ENCODE results near the gene DBF4B. TPM values are rescaled to one million over a fixed set of nuclear protein-coding genes. Genes with fewer than 3 reads are reported as not detected.

DBF4B gene
- total and polyA plus RNA-seq, 2 of the 13 experiments (the other 11 are each of a cell fraction or from before 2014, with no cell fraction given): 11.7 to 13.2 TPM

DNA sequence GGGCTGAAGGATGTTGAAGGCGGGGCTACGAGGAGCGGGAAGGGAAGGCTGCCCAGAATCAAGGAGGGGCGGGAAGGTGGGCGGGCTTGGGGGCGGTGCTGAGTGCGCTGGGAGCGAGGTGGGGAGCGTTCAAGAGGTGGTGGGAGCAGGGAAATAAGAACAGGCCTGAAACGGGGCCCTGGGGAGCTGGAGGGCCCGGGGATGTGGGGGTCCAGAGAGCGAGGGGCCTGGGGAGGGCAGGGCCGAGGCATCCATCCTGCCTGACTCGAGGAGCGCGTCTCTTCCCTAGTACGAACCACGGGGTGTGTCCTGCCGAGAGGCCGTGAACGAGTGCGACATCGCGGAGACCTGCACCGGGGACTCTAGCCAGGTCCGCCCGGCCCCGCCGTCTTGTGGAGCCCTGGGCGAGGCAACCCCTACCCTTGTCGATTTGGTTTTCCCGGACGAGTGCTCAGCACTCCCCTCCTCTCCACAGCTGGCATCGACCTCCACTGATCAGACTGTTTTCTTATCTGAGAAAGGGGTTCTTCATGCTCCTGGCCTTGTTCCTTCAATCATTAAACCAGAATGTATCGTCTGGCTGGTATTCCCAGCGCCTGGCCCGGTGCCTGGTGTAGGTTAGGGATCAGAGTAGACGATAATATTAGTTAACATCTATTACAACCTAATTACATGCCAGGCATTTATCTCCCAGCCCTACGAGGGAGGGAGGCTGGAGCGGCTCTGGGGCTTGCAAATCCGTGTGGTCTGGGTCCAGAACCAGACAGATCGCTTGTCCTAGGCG, 67.6 kb downstream of the DBF4B start (continued):
- TF ChIP-seq ZNF616 (CRISPR knock-in tag; IDR thresholded peaks at IDR 0.05; ENCODE audit: low read depth) (no peak), GLI4 (CRISPR knock-in tag; IDR thresholded peaks at IDR 0.05; ENCODE audit: borderline replicate concordance) (no peak), JDP2 (CRISPR knock-in tag; IDR thresholded peaks at IDR 0.05; ENCODE audit: borderline replicate concordance) (no peak), FUBP1 (CRISPR knock-in tag; IDR thresholded peaks at IDR 0.05; ENCODE audit: borderline replicate concordance) (no peak), MAX (IDR thresholded peaks at IDR 0.05) (no peak), CEBPZ (IDR thresholded peaks at IDR 0.05; ENCODE audit: low read length) (no peak), MTA1 (CRISPR knock-in tag; IDR thresholded peaks at IDR 0.05; ENCODE audit: borderline replicate concordance) (no peak), ATF7-NPFF (CRISPR knock-in tag; IDR thresholded peaks at IDR 0.05; ENCODE audit: low read depth) (no peak)
- TF ChIP-seq, protein P1, sequence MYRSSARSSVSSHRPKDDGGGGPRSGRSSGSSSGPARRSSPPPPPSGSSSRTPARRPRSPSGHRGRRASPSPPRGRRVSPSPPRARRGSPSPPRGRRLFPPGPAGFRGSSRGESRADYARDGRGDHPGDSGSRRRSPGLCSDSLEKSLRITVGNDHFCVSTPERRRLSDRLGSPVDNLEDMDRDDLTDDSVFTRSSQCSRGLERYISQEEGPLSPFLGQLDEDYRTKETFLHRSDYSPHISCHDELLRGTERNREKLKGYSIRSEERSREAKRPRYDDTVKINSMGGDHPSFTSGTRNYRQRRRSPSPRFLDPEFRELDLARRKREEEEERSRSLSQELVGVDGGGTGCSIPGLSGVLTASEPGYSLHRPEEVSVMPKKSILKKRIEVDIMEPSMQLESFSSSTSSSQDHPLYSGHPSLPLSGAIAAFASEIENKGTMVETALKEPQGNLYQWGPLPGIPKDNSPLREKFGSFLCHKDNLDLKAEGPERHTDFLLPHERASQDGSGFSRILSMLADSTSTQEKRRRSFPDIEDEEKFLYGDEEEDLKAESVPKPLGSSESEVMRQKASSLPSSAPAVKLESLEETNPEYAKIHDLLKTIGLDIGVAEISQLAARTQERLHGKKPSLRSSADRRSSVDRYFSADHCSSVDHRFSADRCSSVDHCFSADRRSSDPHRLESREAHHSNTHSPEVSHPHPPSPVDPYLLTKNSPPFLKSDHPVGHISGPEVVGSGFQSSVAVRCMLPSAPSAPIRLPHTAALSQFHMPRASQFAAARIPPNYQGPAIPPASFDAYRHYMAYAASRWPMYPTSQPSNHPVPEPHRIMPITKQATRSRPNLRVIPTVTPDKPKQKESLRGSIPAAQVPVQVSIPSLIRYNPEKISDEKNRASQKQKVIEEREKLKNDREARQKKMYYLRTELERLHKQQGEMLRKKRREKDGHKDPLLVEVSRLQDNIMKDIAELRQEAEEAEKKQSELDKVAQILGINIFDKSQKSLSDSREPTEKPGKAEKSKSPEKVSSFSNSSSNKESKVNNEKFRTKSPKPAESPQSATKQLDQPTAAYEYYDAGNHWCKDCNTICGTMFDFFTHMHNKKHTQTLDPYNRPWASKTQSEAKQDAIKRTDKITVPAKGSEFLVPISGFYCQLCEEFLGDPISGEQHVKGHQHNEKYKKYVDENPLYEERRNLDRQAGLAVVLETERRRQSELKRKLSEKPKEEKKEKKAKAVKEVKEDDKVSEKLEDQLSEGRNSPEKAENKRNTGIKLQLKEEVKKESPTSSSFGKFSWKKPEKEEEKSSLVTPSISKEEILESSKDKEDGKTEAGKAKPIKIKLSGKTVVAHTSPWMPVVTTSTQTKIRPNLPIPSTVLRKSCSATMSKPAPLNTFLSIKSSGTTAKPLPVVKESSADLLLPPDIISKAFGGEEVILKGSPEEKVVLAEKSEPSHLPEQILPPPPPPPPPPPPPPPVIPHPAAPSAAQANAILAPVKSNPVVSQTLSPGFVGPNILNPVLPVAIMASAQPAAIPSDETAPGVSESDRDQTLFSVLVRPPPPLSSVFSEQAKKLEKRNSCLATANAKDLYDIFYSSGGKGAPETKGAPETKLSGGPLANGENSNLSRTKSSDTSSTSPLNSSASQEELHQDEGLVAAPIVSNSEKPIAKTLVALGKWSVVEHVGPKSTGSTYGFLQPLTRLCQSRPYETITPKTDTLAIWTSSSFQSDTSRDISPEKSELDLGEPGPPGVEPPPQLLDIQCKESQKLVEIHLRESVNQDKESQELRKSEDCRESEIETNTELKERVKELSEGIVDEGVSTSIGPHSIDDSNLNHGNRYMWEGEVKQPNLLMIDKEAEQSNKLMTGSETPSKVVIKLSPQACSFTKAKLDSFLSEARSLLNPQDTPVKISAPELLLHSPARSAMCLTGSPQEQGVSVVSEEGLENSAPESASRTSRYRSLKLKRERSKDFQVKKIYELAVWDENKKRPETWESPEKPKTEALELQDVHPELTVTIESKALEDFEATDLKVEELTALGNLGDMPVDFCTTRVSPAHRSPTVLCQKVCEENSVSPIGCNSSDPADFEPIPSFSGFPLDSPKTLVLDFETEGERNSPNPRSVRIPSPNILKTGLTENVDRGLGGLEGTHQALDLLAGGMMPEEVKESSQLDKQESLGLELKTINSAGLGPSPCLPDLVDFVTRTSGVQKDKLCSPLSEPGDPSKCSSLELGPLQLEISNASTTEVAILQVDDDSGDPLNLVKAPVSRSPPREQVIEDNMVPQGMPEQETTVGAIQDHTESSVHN (CRISPR knock-in tag; IDR thresholded peaks at IDR 0.05): no peak
- TF ChIP-seq, protein P2, sequence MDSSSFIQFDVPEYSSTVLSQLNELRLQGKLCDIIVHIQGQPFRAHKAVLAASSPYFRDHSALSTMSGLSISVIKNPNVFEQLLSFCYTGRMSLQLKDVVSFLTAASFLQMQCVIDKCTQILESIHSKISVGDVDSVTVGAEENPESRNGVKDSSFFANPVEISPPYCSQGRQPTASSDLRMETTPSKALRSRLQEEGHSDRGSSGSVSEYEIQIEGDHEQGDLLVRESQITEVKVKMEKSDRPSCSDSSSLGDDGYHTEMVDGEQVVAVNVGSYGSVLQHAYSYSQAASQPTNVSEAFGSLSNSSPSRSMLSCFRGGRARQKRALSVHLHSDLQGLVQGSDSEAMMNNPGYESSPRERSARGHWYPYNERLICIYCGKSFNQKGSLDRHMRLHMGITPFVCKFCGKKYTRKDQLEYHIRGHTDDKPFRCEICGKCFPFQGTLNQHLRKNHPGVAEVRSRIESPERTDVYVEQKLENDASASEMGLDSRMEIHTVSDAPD (CRISPR knock-in tag; IDR thresholded peaks at IDR 0.05): no peak
- TF ChIP-seq, protein P3, sequence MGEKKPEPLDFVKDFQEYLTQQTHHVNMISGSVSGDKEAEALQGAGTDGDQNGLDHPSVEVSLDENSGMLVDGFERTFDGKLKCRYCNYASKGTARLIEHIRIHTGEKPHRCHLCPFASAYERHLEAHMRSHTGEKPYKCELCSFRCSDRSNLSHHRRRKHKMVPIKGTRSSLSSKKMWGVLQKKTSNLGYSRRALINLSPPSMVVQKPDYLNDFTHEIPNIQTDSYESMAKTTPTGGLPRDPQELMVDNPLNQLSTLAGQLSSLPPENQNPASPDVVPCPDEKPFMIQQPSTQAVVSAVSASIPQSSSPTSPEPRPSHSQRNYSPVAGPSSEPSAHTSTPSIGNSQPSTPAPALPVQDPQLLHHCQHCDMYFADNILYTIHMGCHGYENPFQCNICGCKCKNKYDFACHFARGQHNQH (CRISPR knock-in tag; IDR thresholded peaks at IDR 0.05): no peak

Data from HepG2 (cell line).